Ovary (tissue), 3 donors: ENCODE data around the gene PLVAP.

Experiments
- CTCF ChIP-seq, 3 donors: fragments of 450-650 bp in 2 of 3; fragments of 200-600 bp in 1 of 3; IDR thresholded peaks; one replicate each; pipeline versions ENCODE4 v1.5.1 to v1.8.0; 2016 to 2022; ENCODE audit warnings: antibody characterized with exemption in 3 of 3, mild to moderate bottlenecking in 1 of 3
- POLR2A ChIP-seq: fragments of 450-650 bp; IDR thresholded peaks from one replicate; pipeline ENCODE4 v1.6.1; 2017; ENCODE audit warnings: antibody characterized with exemption, mild to moderate bottlenecking, moderate library complexity
- donor health status: DM: no; HTN: no; CAD: no.

- TF ChIP-seq POLR2A = no peak
- TF ChIP-seq CTCF (IDR thresholded peaks at IDR 0.05) = no peak
Observed at GRCh38 chr19:17332677-17333581, 44.2 kb downstream of the PLVAP start.
